ENCODE measurements around the gene HSPB6. TPM values are rescaled to one million over a fixed set of nuclear protein-coding genes. Genes with fewer than 3 reads are reported as not detected.

HSPB6 gene
- total RNA-seq, 1 donor from 2014 or later, result 1.9 TPM

GRCh38 chr19:35792888-35793287, 36.1 kb upstream of the HSPB6 start:
- FAIRE-seq (no peak), DNase-seq (ENCODE audit: low read depth) (no peak)
- peaks cover 16% of the 10 kb centered on the region for H3K27me3 ChIP-seq (ENCODE audit: insufficient read depth, low read length)
- H3K9ac ChIP-seq (ENCODE audit: low read length), result no peak overlapping the region
- Mint-ChIP-seq H3K27me3 (ENCODE audit: low read depth, unreplicated experiment) (peaks cover 38% of the 10 kb centered on the region), H3K4me3 (ENCODE audit: unreplicated experiment) (no peak overlapping the region), H3K27ac (ENCODE audit: unreplicated experiment) (no peak overlapping the region), H3K36me3 (ENCODE audit: low read depth, unreplicated experiment) (no peaks in the 10 kb centered on the region), H3K4me1 (ENCODE audit: low read depth, unreplicated experiment) (no peaks in the 10 kb centered on the region), H3K9me3 (ENCODE audit: unreplicated experiment) (no peaks in the 10 kb centered on the region)
- no peaks in the 10 kb centered on the region for H4K20me1 ChIP-seq (ENCODE audit: insufficient read depth, low read length)
- H3K4me2 ChIP-seq (ENCODE audit: low read length), result no peak overlapping the region
- no peaks in the 10 kb centered on the region for H3K79me2 ChIP-seq (ENCODE audit: insufficient read depth, low read length)
- H3K4me1 ChIP-seq (ENCODE audit: insufficient read depth, low read length), result no peaks in the 10 kb centered on the region
- no peak overlapping the region for H3K27ac ChIP-seq (ENCODE audit: low read depth, low read length)
- H3K4me3 ChIP-seq (ENCODE audit: insufficient read depth, low read depth, low read length), result no peak overlapping the region
- no peak for TF ChIP-seq CTCF (IDR thresholded peaks at IDR 0.05; ENCODE audit: insufficient read depth, low read depth, low read length)
- no peak for TF ChIP-seq EZH2 (IDR thresholded peaks at IDR 0.05; ENCODE audit: insufficient read depth, low read length)
- H3K9me3 ChIP-seq (ENCODE audit: insufficient read depth, low read depth, low read length), result no peaks in the 10 kb centered on the region
- no peak overlapping the region for H2AFZ ChIP-seq (ENCODE audit: low read depth, low read length)
- H3K36me3 ChIP-seq (ENCODE audit: insufficient read depth, low read length), result no peaks in the 10 kb centered on the region

GRCh38 chr19:35792312-35792711, 35.5 kb upstream of the HSPB6 start:
- Histone ChIP-seq H2AFZ (ENCODE audit: low read depth, low read length) (no peak overlapping the region), H3K9ac (ENCODE audit: low read length) (no peak overlapping the region), H4K20me1 (ENCODE audit: insufficient read depth, low read length) (no peaks in the 10 kb centered on the region), H3K36me3 (ENCODE audit: insufficient read depth, low read length) (no peaks in the 10 kb centered on the region), H3K79me2 (ENCODE audit: insufficient read depth, low read length) (no peaks in the 10 kb centered on the region), H3K27ac (ENCODE audit: low read depth, low read length) (no peak overlapping the region), H3K27me3 (ENCODE audit: insufficient read depth, low read length) (peaks cover 12% of the 10 kb centered on the region), H3K4me2 (ENCODE audit: low read length) (no peak overlapping the region), H3K4me3 (ENCODE audit: insufficient read depth, low read depth, low read length) (no peak overlapping the region), H3K9me3 (ENCODE audit: insufficient read depth, low read depth, low read length) (no peaks in the 10 kb centered on the region), H3K4me1 (ENCODE audit: insufficient read depth, low read length) (no peaks in the 10 kb centered on the region)
- FAIRE-seq, result no peak
- no peak for DNase-seq (ENCODE audit: low read depth)
- no peak overlapping the region for H3K27ac Mint-ChIP-seq (ENCODE audit: unreplicated experiment)
- H3K9me3 Mint-ChIP-seq (ENCODE audit: unreplicated experiment), result no peaks in the 10 kb centered on the region
- no peaks in the 10 kb centered on the region for H3K4me1 Mint-ChIP-seq (ENCODE audit: low read depth, unreplicated experiment)
- H3K4me3 Mint-ChIP-seq (ENCODE audit: unreplicated experiment), result no peak overlapping the region
- TF ChIP-seq CTCF (IDR thresholded peaks at IDR 0.05; ENCODE audit: insufficient read depth, low read depth, low read length), result no peak
- no peak for TF ChIP-seq EZH2 (IDR thresholded peaks at IDR 0.05; ENCODE audit: insufficient read depth, low read length)
- H3K36me3 Mint-ChIP-seq (ENCODE audit: low read depth, unreplicated experiment), result no peaks in the 10 kb centered on the region
- H3K27me3 Mint-ChIP-seq (ENCODE audit: low read depth, unreplicated experiment), result peaks cover 35% of the 10 kb centered on the region

GRCh38 chr19:35791814-35792279, 35.0 kb upstream of the HSPB6 start:
- TF ChIP-seq CTCF (IDR thresholded peaks at IDR 0.05; ENCODE audit: insufficient read depth, low read depth, low read length), result no peak
- TF ChIP-seq EZH2 (IDR thresholded peaks at IDR 0.05; ENCODE audit: insufficient read depth, low read length), result no peak
- no peak overlapping the region for H3K9ac ChIP-seq (ENCODE audit: low read length)
- H3K36me3 ChIP-seq (ENCODE audit: insufficient read depth, low read length), result no peaks in the 10 kb centered on the region
- no peak overlapping the region for H3K27ac ChIP-seq (ENCODE audit: low read depth, low read length)
- Mint-ChIP-seq H3K9me3 (ENCODE audit: unreplicated experiment) (no peaks in the 10 kb centered on the region), H3K27ac (ENCODE audit: unreplicated experiment) (no peak overlapping the region), H3K27me3 (ENCODE audit: low read depth, unreplicated experiment) (peaks cover 30% of the 10 kb centered on the region), H3K4me3 (ENCODE audit: unreplicated experiment) (no peak overlapping the region), H3K36me3 (ENCODE audit: low read depth, unreplicated experiment) (no peaks in the 10 kb centered on the region), H3K4me1 (ENCODE audit: low read depth, unreplicated experiment) (no peaks in the 10 kb centered on the region)
- DNase-seq (ENCODE audit: low read depth), result no peak
- no peak overlapping the region for H3K4me3 ChIP-seq (ENCODE audit: insufficient read depth, low read depth, low read length)
- no peak for FAIRE-seq
- H3K4me1 ChIP-seq (ENCODE audit: insufficient read depth, low read length), result no peaks in the 10 kb centered on the region
- no peaks in the 10 kb centered on the region for H3K9me3 ChIP-seq (ENCODE audit: insufficient read depth, low read depth, low read length)
- no peak overlapping the region for H3K4me2 ChIP-seq (ENCODE audit: low read length)
- H2AFZ ChIP-seq (ENCODE audit: low read depth, low read length), result no peak overlapping the region
- H3K27me3 ChIP-seq (ENCODE audit: insufficient read depth, low read length), result peaks cover 9% of the 10 kb centered on the region
- no peaks in the 10 kb centered on the region for H3K79me2 ChIP-seq (ENCODE audit: insufficient read depth, low read length)
- no peaks in the 10 kb centered on the region for H4K20me1 ChIP-seq (ENCODE audit: insufficient read depth, low read length)

Data from astrocyte (in vitro differentiated cells and primary cell).